Testis (tissue), 3 donors: Measurements from ENCODE around the gene OR56A3. TPM values are rescaled to one million over a fixed set of nuclear protein-coding genes. Genes with fewer than 3 reads are reported as not detected.

Experiments
- DNase-seq: peaks from one replicate; pipeline ENCODE4 v3.0.0-alpha.2; 2019
- H3K27ac ChIP-seq, 2 donors: fragments of 200-600 bp; sonication (generic); one replicate each; pipeline ENCODE4 v1.5.1; 2019
- H3K27me3 ChIP-seq: fragments of 200-600 bp; sonication (generic); one replicate; pipeline ENCODE4 v1.5.1; 2019
- H3K36me3 ChIP-seq: fragments of 200-600 bp; sonication (generic); one replicate; pipeline ENCODE4 v1.5.1; 2017; ENCODE audit warnings: low read depth; ENCODE audit errors: missing control alignments
- H3K4me1 ChIP-seq: fragments of 200-600 bp; sonication (generic); one replicate; pipeline ENCODE4 v1.5.1; 2019
- H3K4me3 ChIP-seq, 2 donors: fragments of 200-600 bp; sonication (generic); one replicate each; pipeline ENCODE4 v1.5.1; 2017 to 2019
- H3K9me3 ChIP-seq: fragments of 200-600 bp; sonication (generic); one replicate; pipeline ENCODE4 v1.5.1; 2017
- CTCF ChIP-seq, 3 experiments: fragments of 450-650 bp in 2 of 3; fragments of 200-600 bp in 1 of 3; sonication (generic) in 1 of 3; IDR thresholded peaks; one replicate each; pipeline ENCODE4 v1.5.1; 2016 to 2019; ENCODE audit warnings: antibody characterized with exemption in 3 of 3, mild to moderate bottlenecking in 2 of 3, moderate library complexity in 1 of 3
- POLR2A ChIP-seq: fragments of 450-650 bp; IDR thresholded peaks from one replicate; pipeline ENCODE4 v1.6.1; 2017; ENCODE audit warnings: antibody characterized with exemption, mild to moderate bottlenecking, moderate library complexity
- WGBS, 2 donors: methylation state at CpG; one replicate each; pipeline ENCODE4 v1.1.5; 2018; 5-methylcytosine and 5-hydroxymethylcytosine counted together
- intact Hi-C: fragments of 100-400 bp; cut with DNase I; formaldehyde crosslinking; loops from one replicate; pipeline ENCODE4 v1.15.1; 2023; ENCODE audit warnings: low total_unique reads
- polyA plus RNA-seq: library from polyadenylated mRNA; stranded (reverse); fragments of 350-450 nt; fragmentation: Illumina TruSeq; extraction: RNeasy Lipid Tissue Mini Kit (QIAGEN cat#74804); gene quantifications from one replicate; pipeline ENCODE4 v1.2.3, GENCODE V29; 2014; ENCODE audit warnings: low read depth, low replicate concordance; ENCODE audit not compliant: insufficient read depth
- total RNA-seq, 2 donors: library from RNA; depleted of rRNA; stranded (reverse); fragments of >200 nt; gene quantifications; one replicate each; pipeline ENCODE4 v1.2.3, GENCODE V29; 2016

OR56A3 gene
- total and polyA plus RNA-seq, 3 donors from 2014 or later, result 0.87 to 1.0 (median 0.90) TPM

- no peaks in the 10 kb centered on the region for H3K36me3 ChIP-seq
- H3K4me1 ChIP-seq, result no peaks in the 10 kb centered on the region
- no peak overlapping the region for H3K27ac ChIP-seq
- no peaks in the 10 kb centered on the region for H3K9me3 ChIP-seq
- H3K27me3 ChIP-seq, result no peaks in the 10 kb centered on the region
- no peak for TF ChIP-seq CTCF (IDR thresholded peaks at IDR 0.05)
- no peak for TF ChIP-seq POLR2A
- intact Hi-C loops, result no loop called here
- DNase-seq, result no peak
- 74 to 85% methylated on average over 2 of the region's 2 CpGs for WGBS, 2 donors
- no peak overlapping the region for H3K4me3 ChIP-seq
These were observed 19.2 kb upstream of the OR56A3 start for GRCh38 chr11:5922749-5923426.

- Histone ChIP-seq H3K4me3 (no peak overlapping the region), H3K27ac (no peak overlapping the region), H3K9me3 (no peaks in the 10 kb centered on the region), H3K4me1 (no peaks in the 10 kb centered on the region), H3K36me3 (no peaks in the 10 kb centered on the region), H3K27me3 (no peaks in the 10 kb centered on the region)
- intact Hi-C loops, result no loop called here
- no peak for TF ChIP-seq CTCF (IDR thresholded peaks at IDR 0.05)
- TF ChIP-seq POLR2A, result no peak
- DNase-seq, result no peak
These were observed 18.6 kb upstream of the OR56A3 start for GRCh38 chr11:5923427-5923776.

GRCh38 chr11:5923794-5924193 lies 18.3 kb upstream of the OR56A3 start:
- Histone ChIP-seq H3K27me3 (no peaks in the 10 kb centered on the region), H3K4me3 (no peak overlapping the region), H3K9me3 (no peaks in the 10 kb centered on the region), H3K27ac (no peak overlapping the region), H3K36me3 (no peaks in the 10 kb centered on the region), H3K4me1 (no peaks in the 10 kb centered on the region)
- intact Hi-C loops, result no loop called here
- DNase-seq, result no peak
- TF ChIP-seq CTCF (IDR thresholded peaks at IDR 0.05) (no peak), POLR2A (no peak)

- no peak for TF ChIP-seq CTCF (IDR thresholded peaks at IDR 0.05)
- no peak for TF ChIP-seq POLR2A
- 87 to 88% methylated on average over 17 of the region's 17 CpGs for WGBS, 2 donors
- Histone ChIP-seq H3K9me3 (no peaks in the 10 kb centered on the region), H3K4me1 (no peaks in the 10 kb centered on the region), H3K27me3 (no peaks in the 10 kb centered on the region), H3K36me3 (no peaks in the 10 kb centered on the region), H3K27ac (no peak overlapping the region), H3K4me3 (no peak overlapping the region)
- intact Hi-C loops, result no loop called here
- DNase-seq, result no peak
These were observed 13.8 kb upstream of the OR56A3 start for GRCh38 chr11:5928271-5928670.

- no peaks in the 10 kb centered on the region for H3K4me1 ChIP-seq
- TF ChIP-seq POLR2A, result no peak
- TF ChIP-seq CTCF (IDR thresholded peaks at IDR 0.05), result no peak
- DNase-seq, result no peak
- intact Hi-C loops, result no loop called here
- no peak overlapping the region for H3K27ac ChIP-seq
- H3K9me3 ChIP-seq, result no peaks in the 10 kb centered on the region
- 90 to 93% methylated on average over 15 of the region's 15 CpGs for WGBS, 2 donors
- H3K27me3 ChIP-seq, result no peaks in the 10 kb centered on the region
- no peak overlapping the region for H3K4me3 ChIP-seq
- no peaks in the 10 kb centered on the region for H3K36me3 ChIP-seq
These were observed 13.2 kb upstream of the OR56A3 start for GRCh38 chr11:5928811-5929210.
